Measurements from ENCODE around the gene SPTLC3. TPM values are rescaled to one million over a fixed set of nuclear protein-coding genes. Genes with fewer than 3 reads are reported as not detected.
A peak's percentile ranks its signal among the peaks of the same experiment; 100 is the strongest.

Gene SPTLC3
- total RNA-seq, 3 donors from 2014 or later = 7.7 to 11.1 (median 7.9) TPM

DNA sequence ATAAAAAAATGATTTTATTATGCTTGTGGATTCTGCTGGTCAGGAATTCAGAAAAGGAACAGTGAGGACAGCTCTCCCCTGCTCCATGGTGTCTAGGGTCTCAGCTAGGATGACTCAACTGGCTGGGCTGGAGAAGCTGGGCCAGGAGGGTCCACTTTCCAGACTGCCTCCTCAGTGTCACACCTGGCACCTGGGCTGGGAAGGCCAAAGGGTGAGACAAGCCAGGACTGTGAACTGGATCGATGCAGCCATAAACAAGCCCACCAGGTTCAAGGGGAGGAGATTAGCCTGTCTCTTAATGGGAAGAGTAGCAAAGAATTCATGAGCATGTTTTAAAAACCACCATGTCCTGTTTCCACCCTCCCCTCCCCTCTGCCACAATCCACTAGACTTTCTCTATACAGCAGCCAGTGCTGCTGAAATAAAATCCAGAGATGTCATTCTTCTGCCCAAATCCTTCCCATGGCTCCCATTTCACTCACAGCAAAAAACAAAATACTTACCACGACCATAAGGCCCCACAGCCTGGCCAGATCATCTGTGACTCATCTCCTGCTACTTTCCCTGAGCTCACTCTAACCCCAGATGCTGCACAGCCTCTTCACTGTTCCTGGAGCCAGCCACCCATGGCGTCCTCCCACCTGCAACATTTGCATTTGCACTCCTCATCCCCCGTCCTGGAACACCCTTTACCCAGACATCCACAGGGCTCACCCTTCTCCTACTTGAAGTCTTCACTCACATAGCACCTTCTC, 13.8 kb downstream of the SPTLC3 start:
- DNase-seq (ENCODE audit: low spot score in 2 of 2) = no peak
- H3K27me3 ChIP-seq = no peaks in the 10 kb centered on the region
- TF ChIP-seq POLR2AphosphoS5 (IDR thresholded peaks at IDR 0.05) (no peak), POLR2A (IDR thresholded peaks at IDR 0.05) (no peak)
- TF ChIP-seq, protein P1, sequence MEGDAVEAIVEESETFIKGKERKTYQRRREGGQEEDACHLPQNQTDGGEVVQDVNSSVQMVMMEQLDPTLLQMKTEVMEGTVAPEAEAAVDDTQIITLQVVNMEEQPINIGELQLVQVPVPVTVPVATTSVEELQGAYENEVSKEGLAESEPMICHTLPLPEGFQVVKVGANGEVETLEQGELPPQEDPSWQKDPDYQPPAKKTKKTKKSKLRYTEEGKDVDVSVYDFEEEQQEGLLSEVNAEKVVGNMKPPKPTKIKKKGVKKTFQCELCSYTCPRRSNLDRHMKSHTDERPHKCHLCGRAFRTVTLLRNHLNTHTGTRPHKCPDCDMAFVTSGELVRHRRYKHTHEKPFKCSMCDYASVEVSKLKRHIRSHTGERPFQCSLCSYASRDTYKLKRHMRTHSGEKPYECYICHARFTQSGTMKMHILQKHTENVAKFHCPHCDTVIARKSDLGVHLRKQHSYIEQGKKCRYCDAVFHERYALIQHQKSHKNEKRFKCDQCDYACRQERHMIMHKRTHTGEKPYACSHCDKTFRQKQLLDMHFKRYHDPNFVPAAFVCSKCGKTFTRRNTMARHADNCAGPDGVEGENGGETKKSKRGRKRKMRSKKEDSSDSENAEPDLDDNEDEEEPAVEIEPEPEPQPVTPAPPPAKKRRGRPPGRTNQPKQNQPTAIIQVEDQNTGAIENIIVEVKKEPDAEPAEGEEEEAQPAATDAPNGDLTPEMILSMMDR (IDR thresholded peaks at IDR 0.05) = no peak
- intact Hi-C loops (cut with DNase I; ENCODE audit: low total_unique reads) = loop anchor here (5.0 kb wide), 1 partner anchor 1700 kb away; no protein-coding TSS in a partner anchor
- H3K4me1 ChIP-seq = no peaks in the 10 kb centered on the region
- H3K9me3 ChIP-seq = peaks cover 7 to 12% of the 10 kb centered on the region in 2 donors
- no peak overlapping the region for H3K27ac ChIP-seq
- no peak overlapping the region for H3K4me3 ChIP-seq
- H3K36me3 ChIP-seq = no peaks in the 10 kb centered on the region

GRCh38 chr20:13024596-13024995, 15.8 kb downstream of the SPTLC3 start:
- DNase-seq (ENCODE audit: low spot score in 2 of 2) = no peak
- H3K4me3 ChIP-seq = no peak overlapping the region
- intact Hi-C loops (cut with DNase I; ENCODE audit: low total_unique reads) = loop anchor here (5.0 kb wide), 1 partner anchor 1702 kb away; no protein-coding TSS in a partner anchor
- H3K36me3 ChIP-seq = no peaks in the 10 kb centered on the region
- H3K9me3 ChIP-seq = peaks cover 7 to 12% of the 10 kb centered on the region in 2 donors
- H3K27me3 ChIP-seq = no peaks in the 10 kb centered on the region
- H3K27ac ChIP-seq = no peak overlapping the region
- TF ChIP-seq POLR2A (IDR thresholded peaks at IDR 0.05) (no peak), POLR2AphosphoS5 (IDR thresholded peaks at IDR 0.05) (no peak)
- TF ChIP-seq, protein P1 (IDR thresholded peaks at IDR 0.05) = no peak
- H3K4me1 ChIP-seq = no peaks in the 10 kb centered on the region

DNA sequence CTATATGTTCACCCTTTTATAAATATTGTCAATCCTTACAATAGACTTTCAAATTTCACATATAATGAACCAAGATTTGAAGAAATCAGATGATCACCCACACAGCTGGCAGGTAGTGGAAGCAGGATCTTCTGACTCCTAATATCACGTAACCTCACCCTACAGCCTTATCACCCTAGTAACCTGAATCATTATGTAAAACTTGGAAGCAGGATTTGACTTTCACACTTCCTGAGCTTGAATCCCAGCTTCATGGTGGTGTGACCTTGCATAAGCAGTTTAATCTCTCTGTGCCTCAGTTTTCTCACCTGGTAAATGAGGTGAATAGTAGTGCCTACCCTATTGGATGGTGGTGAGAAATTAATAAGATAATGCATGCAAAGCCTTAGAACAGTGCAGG, 16.4 kb downstream of the SPTLC3 start:
- Histone ChIP-seq H3K4me1 (no peaks in the 10 kb centered on the region), H3K27me3 (no peaks in the 10 kb centered on the region), H3K36me3 (no peaks in the 10 kb centered on the region), H3K27ac (no peak overlapping the region), H3K4me3 (no peak overlapping the region), H3K9me3 (peaks cover 7 to 12% of the 10 kb centered on the region in 2 donors)
- intact Hi-C loops (cut with DNase I; ENCODE audit: low total_unique reads) = no loop called here
- TF ChIP-seq POLR2A (IDR thresholded peaks at IDR 0.05) = no peak
- TF ChIP-seq, protein P1 (IDR thresholded peaks at IDR 0.05) = no peak
- no peak for DNase-seq (ENCODE audit: low spot score in 2 of 2)

- H3K4me1 ChIP-seq = no peaks in the 10 kb centered on the region
- no peaks in the 10 kb centered on the region for H3K36me3 ChIP-seq
- H3K27me3 ChIP-seq = no peaks in the 10 kb centered on the region
- H3K4me3 ChIP-seq = no peak overlapping the region
- H3K27ac ChIP-seq = no peak overlapping the region
- no peak for DNase-seq (ENCODE audit: low spot score in 2 of 2)
- TF ChIP-seq POLR2AphosphoS5 (IDR thresholded peaks at IDR 0.05) (no peak), POLR2A (IDR thresholded peaks at IDR 0.05) (no peak)
- TF ChIP-seq, protein P1 (IDR thresholded peaks at IDR 0.05) = no peak
- intact Hi-C loops (cut with DNase I; ENCODE audit: low total_unique reads) = no loop called here
- H3K9me3 ChIP-seq = no peaks in the 10 kb centered on the region
These were observed 19.2 kb downstream of the SPTLC3 start for GRCh38 chr20:13028001-13028400.

GRCh38 chr20:13028673-13029072, 19.9 kb downstream of the SPTLC3 start:
- peak overlapping the region in 1 of 2 donors; percentile 15 for H3K27ac ChIP-seq
- DNase-seq (ENCODE audit: low spot score in 2 of 2) = no peak
- intact Hi-C loops (cut with DNase I; ENCODE audit: low total_unique reads) = no loop called here

More at GRCh38 chr20:13028673-13029072, 19.9 kb downstream of the SPTLC3 start:
- no peak overlapping the region for H3K4me3 ChIP-seq
- no peaks in the 10 kb centered on the region for H3K27me3 ChIP-seq
- no peaks in the 10 kb centered on the region for H3K9me3 ChIP-seq
- no peak for TF ChIP-seq POLR2A (IDR thresholded peaks at IDR 0.05)
- TF ChIP-seq, protein P1 (IDR thresholded peaks at IDR 0.05) = no peak
- no peak for TF ChIP-seq POLR2AphosphoS5 (IDR thresholded peaks at IDR 0.05)
- no peaks in the 10 kb centered on the region for H3K4me1 ChIP-seq
- no peaks in the 10 kb centered on the region for H3K36me3 ChIP-seq

Measured in breast epithelium (tissue), 4 donors.